ENCODE results near the gene RRP12.
"Not testable (repeated sequence)": the region's sequence is repeated elsewhere in the genome, so short reads cannot be mapped to it uniquely, and the experiment has no call there.

Gene RRP12

DNA sequence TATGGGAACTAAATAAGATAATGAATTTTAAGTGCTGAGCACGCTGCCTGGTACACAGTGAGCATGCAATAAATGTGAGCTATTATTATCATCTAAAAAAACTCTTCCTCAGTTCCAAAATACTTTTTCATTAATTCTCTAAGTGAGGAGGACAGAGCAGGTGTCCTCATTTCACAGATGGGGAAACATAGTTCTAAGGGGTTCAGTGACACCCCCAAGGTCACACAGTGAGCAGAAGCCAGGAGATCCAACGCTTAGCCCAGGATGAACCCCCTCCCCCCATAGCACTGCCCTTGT is 6.8 kb upstream of the RRP12 start:
- no peak for DNase-seq (ENCODE audit: low spot score)

DNA sequence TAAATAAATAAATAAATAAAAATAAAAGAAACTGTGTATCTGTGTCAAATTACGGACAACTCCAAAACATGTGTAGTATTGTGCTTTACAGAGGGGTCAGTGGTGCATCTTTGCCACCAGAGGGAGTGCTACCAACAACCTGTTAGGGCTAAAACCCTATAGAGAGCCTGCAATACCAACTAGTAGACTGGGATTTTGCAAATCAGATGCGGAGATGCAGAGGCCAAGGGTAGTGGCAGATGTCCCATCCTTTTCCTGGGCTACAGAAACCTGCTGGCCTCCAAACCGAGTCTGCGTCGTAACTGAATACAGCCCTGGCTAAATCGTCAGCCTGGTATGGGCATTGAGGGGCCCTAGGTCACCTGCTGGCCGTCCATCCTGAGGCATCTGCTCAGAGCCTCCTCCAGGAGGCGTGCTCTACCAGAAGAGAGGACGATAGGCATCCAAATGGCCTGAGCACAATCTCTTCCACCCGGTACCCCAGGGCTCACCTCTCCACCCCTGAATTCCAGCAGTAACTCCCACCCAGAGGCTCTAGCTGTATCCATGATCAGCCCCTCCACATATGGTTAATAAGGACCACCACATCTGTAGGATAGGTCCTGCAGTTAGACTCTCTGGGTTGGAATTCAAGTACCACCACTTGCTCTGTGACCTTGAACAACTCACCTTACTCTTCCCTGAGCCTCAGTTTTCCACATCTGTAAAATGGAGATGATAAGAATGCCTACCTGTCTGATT is 6.2 kb upstream of the RRP12 start:
- no peak for DNase-seq (ENCODE audit: low spot score)

DNA sequence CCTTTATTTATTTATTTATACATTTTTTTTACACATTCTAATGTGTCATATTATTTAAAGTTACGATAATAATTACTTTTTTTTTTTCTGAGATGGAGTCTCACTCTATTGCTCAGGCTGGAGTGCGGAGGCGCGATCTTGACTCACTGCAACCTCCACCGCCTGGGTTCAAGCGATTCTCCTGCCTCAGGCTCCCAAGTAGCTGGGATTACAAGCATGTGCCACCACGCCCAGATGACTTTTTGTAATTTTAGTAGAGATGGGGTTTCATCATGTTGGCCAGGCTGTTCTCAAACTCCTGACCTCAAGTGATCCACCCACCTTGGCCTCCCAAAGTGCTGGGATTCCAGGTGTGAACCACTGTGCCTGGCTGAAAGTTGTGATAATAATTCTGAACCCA is 5.3 kb upstream of the RRP12 start:
- not testable (repeated sequence) for DNase-seq (ENCODE audit: low spot score)

DNA sequence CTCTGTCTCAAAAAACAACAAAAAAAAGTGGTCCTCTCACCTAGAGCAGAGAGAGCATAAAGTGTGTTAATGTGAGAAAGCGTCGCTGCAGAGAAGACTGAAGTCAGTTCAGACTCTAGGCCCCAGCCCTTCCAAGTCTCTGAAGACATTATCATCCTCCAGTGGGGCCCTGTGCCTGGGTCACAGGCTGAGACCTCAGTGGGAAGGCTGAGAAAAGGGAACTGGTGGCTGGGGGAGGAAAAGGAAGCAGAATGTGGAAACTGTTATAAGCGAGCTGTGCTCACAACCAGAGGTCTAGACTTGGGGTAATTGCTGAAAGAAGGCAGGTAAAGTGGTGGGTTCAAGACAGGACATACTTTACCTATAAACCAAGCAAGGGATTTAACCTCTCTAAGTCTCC is 4.9 kb upstream of the RRP12 start:
- no peak for DNase-seq (ENCODE audit: low spot score)

DNA sequence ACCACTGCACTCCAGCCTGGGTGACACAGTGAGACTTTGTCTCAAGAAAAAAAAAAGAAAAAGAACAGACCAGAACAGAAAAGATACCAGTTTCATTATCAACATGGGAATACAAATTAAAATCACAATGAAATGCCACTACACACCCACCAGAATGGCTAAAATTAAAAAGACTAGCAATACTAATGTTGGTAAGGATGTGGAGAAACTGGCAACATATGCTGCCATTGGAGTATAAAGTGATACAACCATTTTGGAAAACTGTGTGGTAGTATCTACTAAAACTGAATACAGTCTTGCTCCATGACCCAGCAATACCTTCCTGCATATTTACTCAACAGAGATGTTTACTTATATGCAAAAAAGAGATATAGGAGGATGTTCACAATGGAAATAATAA is 2.9 kb upstream of the RRP12 start:
- DNase-seq (ENCODE audit: low spot score) = no peak

DNA sequence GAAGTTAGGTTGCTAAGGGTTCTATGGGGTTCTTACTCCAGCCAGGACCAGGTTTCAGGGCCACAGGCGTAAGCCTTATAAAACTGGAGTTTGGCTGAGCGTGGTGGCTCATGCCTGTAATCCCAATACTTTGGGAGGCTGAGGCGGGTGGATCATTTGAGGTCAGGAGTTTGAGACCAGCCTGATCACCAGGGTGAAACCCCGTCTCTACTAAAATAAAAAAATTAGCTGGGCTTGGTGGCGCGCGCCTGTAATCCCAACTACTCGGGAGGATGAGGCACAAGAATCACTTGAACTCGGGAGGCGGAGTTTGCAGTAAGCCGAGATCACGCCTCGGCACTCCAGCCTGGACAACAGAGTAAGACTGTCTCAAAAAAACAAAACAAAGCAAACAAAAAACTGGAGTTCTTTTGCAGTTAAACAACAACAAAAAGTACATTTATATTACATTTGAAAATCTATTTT is 347 bp upstream of the RRP12 start:
- DNase-seq (ENCODE audit: low spot score) = no peak

DNA sequence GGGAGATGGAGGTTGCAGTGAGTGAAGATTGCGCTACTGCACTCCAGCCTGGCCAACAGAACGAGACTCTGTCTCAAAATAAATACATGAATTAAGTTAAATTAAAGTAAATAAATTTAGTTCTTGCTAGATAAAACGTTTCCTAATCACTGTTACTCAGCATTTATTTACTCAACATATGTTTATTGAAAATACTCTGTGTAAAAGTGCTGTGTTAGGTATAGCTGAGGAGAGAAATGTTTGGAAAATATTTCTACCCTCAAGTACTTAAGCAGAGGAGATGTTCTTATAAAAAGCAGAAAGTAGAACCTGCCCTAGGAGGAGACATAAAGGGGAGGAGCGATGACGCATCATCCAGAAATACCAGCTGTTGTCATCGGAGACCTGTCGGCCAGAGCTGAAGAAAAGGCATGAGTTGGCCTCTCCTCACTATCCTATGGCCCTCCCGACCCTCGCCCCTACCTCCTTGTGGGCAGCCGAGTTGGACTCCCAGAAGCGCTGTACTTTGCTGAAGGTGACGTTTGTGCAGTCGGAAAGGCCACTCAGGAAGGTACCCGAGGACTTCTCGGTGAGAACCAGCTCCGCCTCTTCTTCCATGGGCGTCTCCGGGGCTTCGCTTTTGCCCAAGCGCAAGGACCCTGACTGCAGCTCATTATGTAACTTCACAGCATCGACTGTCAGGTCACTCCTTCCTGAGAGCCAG is 1.1 kb downstream of the RRP12 start:
- no peak for DNase-seq (ENCODE audit: low spot score)

DNA sequence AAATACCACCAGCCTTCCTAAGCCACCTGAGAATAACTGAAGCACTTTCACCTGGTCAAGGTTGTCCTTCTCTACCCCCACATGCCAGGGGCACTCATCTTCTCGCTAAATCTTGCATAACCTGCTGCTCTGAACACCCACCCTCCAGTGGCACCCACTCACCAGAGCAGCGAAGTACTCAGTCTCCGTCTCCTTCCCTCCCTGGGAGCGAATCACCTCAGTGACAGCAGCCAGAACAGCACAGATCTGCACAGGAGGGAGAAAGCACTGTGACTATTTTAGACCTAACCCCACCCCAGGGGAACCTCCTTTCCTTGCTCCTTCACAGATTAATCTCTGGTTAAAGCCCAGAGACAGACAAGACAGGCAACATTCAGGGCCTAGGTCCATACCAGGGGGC is 5.1 kb downstream of the RRP12 start:
- DNase-seq (ENCODE audit: low spot score) = no peak

DNA sequence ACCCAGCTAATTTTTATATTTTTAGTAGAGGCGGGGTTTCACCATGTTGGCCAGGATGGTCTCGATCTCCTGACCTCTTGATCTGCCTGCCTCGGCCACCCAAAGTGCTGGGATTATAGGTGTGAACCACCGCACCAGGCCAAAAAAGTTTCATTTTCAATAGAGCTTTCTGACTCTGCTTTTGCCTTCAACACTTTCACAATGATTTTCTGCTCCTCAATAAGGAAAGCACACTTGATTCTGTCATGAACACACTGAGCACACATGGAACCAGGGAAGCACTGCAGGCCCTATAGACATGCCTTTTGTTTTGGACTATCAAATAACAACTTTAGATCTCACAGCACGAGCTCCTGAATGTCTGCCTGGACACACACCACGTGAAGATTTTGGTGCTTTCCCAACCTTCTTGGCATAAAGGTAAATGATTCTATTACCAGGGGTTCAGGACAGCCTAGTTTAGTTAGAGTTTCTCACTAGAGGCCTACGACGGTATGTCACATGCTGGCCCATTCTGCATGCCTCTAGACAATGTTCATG is 8.0 kb downstream of the RRP12 start:
- no peak for DNase-seq (ENCODE audit: low spot score)

DNA sequence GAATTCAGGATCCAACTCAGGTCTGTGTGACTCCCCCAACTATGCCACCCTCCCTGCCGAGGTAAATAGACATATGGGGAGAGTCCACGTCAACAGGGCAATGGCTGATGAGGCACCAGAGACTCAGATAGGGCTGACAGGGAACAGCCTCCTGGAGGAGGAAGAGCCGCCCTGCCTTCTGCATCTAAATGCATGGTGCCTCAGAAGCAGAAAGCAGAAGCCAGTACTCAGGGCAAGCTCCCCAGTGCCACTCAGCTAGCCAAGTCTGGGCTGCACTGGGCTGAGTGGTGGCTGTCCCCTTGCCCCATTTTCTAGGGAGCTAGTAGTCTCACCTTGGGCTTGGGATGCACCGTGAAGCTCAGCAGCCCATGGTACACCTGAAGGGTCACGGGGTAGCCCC is 11.0 kb downstream of the RRP12 start:
- DNase-seq (ENCODE audit: low spot score) = no peak

DNA sequence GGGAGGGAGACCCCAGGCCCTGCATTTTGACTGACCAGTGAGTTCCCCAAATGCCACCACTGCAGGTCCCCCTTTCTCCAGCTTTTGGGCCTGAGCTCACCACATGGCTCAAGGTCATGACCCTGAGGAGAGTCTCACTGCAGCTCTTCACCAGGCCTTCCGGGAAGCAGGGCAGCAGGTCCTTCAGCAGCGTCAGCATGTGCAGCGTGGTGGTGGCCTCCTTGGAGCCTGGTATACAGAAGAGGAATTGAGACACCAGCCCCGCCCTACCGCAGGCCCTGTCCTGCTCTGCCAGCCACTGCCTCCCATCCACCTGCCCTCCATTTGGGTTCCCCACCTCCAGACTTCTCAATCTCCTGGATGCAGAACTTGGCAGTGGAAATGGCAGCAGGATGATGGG is 13.0 kb downstream of the RRP12 start:
- no peak for DNase-seq (ENCODE audit: low spot score)

DNA sequence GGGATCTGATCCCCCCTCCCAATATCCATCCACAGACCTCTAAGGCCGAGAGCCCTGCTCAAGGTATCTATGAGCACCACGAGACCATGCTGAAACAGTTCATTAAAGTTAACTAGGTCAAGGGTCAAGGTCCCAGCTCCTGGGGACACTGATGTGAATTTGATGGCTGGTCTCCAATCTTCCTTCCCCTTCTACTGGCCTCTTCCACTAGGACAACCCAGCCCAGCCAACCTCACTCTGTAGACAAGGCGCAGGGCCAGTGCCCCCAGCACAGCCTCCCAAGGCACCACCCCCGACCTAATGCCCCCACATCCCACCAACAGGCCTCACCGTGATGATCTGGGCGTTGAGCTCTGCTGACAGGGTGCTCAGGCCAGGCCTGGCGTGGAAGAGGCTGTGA is 15.6 kb downstream of the RRP12 start:
- DNase-seq (ENCODE audit: low spot score) = no peak

DNA sequence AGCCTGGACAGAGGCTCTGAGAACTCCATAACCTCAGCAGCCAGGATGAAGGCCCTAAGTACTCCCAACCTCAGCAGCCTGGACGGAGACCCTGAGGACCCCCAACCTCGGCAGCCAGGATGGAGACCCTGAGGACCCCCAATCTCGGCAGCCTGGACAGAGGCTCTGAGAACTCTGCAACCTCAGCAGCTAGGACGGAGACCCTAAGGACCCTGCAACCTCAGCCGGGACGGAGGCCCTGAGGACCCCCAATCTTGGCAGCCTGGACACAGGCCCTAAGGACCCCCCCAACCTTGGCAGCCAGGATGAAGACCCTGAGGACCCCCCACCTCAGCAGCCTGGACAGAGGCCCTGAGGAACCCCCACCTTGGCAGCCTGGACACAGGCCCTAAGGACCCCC is 16.5 kb downstream of the RRP12 start:
- no peak for DNase-seq (ENCODE audit: low spot score)

DNA sequence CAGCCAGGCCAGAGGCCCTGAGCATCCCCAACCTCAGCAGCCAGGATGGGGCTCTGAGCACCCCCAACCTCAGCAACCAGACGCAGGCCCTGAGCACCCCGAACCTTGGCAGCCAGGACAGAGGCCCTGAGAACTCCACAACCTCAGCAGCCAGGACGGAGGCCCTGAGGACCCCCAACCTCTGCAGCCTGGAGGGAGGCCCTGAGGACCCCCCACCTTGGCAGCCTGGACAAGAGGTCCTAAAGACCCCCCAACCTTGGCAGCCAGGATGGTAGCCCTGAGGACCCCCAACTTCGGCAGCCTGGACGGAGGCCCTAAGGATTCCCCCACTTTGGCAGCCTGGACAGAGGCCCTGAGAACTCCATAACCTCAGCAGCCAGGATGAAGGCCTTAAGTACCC is 17.0 kb downstream of the RRP12 start:
- no peak for DNase-seq (ENCODE audit: low spot score)

DNA sequence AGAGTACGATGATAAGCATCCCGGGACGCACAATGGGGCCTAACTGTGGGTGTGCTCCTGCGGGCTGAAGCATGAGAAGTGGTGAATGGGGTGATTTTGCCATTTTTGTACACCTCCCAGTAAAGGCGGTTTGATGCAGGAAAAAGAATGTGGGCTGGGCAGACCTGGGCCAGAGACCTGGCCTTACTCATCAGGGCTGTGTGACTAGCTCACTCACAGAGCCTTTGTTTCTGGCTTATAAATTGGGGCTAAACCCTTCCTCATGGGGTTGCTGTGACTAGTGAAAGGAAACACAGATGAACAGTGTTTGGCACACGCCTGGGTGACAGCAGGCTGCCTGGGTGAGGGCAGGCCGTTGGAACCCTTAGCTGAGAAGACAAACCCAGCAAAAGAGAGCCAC is 18.0 kb downstream of the RRP12 start:
- DNase-seq (ENCODE audit: low spot score) = no peak

DNA sequence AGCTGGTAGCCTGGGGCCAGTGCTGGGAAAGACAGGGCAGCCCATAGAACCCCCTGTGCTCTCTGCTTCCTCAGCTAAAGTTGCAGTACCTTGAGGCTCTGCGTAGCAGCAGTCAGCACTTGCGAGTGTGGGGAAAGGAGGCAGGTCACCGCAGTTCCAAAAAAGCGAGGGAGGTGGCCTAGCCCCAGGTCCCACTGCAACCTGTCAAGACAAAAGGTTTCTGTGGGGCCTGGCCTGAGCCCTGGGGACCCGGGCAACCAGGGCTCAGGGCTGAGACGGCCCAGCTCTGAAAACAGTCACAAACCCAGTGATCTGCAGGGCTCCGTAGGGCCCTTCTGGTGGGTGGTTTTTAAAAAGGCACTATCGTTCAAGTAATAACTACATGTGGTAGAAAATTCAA is 19.5 kb downstream of the RRP12 start:
- DNase-seq (ENCODE audit: low spot score) = no peak

DNA sequence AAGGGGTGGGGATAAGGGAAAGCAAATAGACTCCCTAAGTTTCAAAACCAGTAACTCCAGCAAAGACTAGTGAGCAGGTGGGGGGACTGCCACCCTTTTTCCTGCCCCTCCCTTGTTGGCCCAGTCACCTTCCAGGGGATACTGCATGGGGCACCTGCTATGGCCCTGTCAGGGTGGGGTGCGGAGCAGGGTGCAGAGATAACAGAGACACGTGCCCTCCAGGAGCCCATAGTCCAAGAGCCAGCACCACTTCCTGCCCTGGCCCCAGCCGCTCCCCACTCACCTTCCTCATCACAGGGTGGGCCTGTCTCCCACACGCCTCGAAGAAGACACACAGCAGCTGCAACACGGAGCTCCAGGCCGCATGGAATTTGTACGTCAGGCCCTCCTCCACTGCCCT is 20.6 kb downstream of the RRP12 start:
- no peak for DNase-seq (ENCODE audit: low spot score)

DNA sequence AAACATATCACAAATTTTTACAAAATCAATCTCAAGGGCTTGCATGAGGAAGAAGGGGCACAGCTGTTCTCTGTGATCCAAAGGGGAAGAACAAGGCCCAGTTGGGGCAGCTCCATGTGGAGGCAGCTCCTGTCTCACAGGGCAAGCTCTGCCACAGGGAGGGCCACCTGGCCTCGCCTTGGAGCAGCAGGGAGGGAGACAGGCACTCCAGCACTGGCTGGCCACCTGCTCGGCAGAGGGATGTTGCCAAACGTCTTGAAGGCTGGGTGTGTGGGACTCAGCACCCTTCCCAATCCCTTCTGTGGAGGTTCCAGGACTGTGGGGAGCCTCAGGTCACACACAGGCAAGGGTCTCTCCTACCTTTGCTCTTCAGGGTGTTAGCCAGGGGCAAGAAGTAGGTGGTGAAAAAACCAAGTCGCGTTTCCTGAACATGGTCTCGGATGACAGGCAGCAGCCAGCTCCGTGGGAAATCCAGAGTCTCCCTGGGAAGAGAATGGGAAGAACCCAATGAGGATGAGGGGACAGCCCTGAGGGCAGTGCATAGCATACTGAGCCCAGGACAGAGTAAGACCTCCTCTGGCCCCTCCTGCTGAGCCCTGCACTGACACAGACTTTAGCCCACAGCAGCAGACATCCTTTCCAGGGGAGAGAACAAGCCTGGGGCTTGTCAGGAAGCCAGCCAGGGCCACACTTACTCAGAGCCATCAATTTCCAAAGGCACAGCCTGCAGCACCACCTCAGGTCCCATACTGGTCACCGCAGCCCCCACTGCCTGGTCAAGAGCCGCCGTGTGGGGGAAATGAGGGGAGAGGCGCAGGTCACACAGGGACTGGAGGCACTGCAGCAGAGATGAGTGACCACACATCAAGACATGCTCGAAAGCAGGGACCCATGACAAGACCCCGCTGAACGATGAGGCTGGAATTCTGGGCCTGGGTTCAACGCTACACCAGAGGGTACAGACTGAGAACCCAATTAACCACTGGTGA is 21.9 kb downstream of the RRP12 start:
- no peak for DNase-seq (ENCODE audit: low spot score)

DNA sequence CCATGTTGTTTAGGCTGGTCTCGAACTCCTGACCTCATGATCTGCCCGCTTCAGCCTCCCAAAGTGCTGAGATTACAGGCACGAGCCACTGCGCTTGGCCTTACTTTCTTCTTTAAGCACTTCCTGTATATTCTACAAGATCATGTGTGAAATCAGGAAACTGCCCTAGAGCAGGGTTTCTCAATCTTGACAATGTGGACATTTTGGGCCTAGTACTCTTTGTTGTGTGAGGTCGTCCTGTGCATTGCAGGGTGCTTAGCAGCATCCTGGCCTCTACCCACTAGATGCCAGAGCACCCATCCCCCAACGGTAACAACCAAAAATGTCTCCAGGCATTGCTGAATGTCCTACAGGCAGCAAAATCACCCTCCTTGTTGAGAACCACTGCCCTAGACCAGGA is 24.7 kb downstream of the RRP12 start:
- no peak for DNase-seq (ENCODE audit: low spot score)

DNA sequence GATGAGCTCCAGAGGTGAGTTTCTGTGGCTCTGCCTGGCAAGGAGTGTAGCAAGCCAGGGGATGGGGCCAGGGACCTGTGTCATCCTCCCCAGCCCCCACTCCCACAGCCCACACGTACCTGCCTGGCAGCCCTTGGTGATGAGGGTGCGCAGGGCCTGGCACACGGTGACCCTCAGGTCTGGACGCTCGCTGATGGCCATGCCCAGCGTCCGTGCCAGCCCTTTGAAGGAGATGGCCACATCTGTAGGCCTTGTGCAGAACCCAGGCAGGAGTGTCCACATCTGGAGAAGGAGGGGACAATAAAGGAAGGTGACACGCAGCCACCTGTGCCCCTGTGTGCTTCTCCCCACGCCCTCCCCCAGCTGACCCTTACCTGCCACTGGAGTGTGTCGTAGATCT is 27.7 kb downstream of the RRP12 start:
- DNase-seq (ENCODE audit: low spot score) = no peak

DNA sequence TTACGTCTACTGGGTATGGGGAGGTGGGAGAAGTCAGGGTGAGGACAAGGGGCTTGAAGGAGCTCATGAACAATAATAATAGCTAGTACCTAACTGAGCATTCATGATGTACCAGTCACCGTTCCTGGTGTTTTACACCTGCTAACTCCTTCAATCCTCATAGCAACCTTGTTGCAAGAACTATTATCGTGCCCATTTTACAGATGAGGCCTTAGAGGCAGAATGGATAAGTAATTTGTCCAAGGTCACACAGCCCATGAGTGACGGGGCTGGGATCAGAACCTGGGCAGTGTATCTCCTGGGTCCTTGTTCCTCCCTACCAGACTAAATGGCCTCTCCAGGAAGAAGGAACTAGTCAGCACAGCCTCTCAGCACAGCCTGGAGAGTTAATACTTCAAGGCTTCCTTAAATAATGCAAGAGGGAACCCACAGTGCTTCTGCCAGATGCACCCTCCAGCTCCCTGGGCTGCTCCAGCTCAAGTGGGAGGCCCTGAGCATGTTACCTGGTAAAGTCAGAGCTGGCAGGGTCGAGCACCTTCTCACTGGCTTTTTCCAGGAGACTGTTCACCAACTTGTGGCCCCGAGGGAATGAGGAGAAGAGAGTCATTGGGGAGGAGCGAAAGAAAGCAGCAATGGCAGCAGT is 28.8 kb downstream of the RRP12 start:
- DNase-seq (ENCODE audit: low spot score) = no peak

DNA sequence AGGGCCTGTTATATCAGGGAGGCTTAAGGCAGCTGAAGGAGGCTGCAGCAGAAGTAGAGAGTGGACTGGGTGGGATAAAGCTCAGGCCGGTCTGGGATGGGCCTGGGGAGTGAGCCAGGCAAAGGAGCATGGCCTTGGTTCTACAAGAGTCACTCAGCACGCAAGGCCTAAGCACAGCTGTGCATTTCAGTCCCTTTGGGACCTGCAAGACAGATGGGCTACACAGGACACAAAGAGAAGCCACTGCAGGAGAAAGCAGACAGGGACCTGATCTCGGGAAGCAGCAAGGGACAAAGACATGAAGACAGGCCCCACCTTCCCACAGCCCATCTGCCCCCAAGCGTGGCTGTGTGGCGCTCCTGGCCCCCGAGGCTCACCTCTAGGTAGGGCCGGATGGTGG is 29.4 kb downstream of the RRP12 start:
- no peak for DNase-seq (ENCODE audit: low spot score)
